Inflammatory macrophage treated with lipopolysaccharide for 1 hour (primary cell): ENCODE results near the gene MITF.

ENCODE experiments used
- DNase-seq, 2 donors: peaks; one replicate each; pipeline ENCODE4 v3.0.0-alpha.2; 2020 to 2022

The MITF gene

DNA sequence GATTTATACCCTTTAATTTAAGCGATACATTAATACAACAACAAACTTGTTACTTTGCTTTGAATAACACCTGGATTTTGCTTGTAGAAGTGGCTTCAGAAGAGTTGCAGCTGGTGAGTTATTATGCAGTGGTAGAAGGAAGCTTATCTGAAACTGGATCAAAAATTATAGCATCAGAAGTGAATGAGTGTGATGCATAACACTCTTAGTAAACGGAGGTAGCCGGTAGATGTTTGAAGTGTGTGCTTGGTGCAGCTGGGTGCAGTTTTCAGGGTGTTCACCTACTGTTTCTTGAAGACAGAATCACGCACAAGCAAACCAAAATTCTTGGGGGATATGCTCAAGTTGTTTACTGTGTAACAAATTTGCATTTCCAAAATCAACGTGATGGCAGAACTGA lies 103.1 kb downstream of the MITF start:
- DNase-seq, result no peak

DNA sequence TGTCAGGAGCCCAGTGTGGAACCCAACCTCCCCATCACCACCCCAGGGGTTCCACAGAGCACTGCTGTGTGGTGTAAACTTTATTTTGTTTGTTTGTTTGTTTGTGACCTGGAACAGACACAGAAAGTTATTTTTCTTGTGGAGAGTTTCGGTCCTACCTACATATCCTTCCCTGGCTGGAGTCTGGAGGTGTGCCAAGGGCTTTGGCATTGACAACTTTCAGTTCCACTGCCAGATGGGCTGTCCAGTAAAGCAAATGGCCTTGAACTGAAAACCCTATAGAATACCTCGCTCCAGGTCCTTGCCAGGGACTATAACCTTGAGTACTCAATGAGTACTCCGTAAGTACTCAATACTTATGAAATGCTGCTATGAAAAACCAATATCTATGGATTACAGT lies 103.5 kb downstream of the MITF start:
- DNase-seq, result no peak

DNA sequence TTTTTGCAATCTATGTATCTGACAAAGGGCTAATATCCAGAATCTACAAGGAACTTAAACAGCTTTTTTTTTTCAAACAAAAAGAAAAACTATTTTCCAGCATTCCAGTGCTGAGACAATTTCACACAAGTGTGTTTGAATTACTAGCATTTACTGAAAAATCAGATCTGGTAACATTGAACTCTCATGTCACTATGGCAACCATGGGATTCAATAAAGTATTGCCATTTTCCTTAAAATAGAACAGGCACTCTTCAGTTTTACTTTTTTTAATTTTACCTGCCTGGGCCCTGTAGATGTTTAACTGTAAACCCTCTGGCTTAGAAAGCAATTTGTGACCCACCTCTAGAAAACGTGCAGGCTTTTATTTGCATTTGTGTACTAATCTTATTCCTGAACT lies 105.4 kb downstream of the MITF start:
- DNase-seq, result no peak

DNA sequence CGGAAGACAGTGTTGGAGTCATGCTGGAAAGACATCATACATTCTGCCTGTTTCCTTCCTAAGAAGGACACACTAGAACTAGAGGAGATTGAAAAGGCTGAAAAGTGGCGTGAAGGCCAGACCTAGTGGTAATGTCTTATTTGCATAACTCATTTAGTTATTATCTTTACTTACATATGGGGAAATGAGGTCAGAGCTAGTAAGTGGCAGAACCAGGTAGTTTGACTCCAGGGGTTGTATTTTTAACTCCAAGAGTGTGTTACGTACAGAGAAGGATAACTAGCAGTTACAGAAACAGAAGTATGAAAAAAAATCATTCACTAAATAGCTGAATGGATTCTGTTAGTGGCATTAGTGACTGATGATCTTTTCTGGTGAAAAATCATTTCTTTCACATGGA lies 108.0 kb downstream of the MITF start:
- no peak for DNase-seq

DNA sequence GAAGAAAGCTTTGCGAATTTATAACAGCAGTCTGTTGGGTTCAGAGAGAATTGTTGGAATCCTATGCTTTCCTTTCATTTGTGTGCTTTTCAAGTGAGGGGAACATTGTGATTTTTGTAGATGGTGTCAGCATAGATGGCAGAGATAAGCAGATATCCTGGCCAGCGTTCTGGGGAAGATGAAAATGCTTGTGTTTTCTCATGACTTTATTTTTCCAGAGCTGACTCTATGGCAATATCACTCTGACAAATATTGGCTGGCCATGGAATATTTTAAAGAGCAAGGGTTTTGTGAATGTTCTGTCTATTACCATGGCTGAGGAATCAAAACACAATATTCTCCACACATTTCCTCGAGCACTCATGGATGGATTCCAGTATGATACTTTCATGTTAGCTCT lies 108.8 kb downstream of the MITF start:
- no peak for DNase-seq

DNA sequence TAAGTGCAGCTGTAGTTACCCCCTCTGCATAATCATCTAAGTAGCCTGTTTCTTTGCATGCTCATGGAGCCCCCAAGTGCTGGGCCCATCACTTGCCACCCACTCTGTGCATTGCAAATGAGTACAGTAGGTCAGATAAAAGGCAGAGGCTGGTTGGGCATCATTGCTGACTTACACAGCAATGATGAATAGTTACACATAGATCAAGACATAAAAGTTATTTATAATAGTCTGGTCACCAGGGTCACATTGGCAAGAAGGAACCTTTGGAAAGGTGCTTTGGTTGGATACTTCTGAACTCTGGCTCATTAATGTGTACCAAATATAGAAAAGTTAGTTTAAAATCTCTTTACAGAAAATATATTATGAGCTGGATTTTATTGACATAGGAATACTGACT lies 111.6 kb downstream of the MITF start:
- no peak for DNase-seq

DNA sequence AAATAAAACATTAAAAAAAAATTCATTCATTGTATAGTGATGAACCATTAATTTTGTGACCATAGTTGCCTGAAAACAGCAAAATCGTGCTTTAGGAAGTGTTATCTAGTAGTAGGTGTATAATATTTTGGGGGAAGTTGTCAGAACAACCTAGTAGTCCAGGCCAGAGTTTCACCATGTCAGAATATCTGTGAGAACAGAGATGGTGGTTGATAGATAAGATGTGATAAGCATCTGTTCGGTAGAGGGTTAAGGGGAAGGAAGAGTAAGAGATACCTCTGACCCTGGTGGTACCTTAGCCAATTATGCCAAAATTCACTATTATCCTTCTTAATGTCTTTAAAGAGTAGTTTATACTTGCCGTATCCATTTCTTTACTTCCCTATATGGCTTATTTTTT lies 113.8 kb downstream of the MITF start:
- no peak for DNase-seq

DNA sequence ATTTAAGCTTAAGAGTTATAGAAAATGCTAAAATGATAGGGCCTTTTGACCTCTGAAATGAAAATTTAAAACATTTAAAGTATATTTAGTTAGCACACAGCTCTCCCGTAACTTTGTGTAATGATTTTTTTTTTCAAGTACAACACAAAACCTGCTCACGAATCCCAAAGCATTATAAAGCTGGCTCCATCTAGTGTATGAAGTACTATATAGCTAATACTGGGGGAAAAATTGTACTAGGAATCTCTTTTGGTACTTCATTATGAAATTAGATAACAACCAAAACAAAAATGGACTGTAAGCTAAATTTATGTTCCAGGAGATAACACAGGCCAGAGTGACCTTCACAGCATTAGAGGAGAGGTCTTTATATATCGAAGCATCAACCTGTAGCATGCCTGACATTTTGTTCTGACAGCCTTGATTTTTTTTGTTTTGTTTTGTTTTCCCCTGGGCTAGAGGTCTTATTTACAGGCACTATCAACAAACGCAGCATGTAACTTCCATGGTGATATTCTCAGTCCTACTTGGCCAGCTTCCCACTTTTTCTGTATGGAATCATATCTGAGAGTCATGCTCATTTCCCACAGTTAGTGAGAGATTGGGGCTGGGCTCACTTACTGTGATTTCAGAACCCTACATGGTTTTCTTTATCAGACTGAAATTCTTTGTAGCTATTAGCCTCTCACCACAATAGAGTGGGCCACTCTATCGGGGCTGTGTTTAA lies 116.3 kb downstream of the MITF start:
- DNase-seq, result peak in 1 of 2 donors; percentile 18

DNA sequence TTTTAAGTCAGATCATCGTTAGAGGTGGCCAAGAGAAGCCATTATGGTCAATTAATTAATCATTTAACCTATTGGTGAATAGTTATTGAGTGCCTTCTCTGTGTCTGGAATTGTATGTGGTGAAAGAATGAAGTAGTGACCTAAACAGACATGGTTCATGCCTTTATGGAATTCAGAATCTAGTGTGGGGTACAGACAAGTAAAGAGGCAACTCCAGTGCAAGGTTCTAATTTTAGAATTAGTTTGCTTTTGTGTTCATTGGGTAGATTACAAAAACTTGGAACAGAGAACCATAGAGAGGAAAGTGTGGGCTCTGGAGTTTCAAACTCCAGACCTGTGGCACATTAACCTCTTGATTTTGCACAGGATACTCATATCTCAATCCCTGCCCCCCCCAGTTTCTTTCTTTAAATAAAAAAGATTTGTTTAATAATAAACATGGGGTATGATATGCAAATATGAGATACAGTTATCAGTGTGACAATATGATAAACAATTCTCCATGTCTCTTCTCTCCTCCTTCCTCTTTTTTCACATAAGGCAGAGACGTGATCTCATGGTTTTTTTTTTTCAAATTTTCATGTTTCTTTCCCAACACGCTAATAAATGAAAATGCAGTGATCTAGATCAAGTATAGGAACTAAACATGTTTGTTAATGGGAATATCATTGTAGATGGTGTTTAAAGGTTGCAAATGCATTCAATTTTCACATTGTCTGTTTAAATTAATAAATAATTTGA lies 117.9 kb downstream of the MITF start:
- DNase-seq, result peak; percentile 57 to 66

DNA sequence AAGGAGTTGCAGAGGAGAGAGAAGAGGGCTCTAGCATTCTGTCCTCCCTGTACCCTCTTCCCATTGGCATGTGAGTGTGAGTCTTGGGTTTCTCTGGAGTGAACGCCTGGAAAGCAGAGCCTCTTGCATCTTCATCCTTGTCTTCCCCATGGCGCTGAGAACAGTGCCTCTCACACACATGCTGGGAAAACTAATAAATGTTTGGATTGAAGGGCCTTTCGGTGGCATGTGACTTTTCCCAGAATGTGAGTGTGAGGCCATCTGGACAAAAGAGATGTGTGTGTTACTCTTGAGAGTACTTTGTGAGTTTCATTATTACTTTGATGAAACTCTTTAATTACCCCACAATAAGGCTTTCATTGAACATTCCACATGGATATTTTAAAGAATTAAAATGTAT lies 122.3 kb downstream of the MITF start:
- no peak for DNase-seq

DNA sequence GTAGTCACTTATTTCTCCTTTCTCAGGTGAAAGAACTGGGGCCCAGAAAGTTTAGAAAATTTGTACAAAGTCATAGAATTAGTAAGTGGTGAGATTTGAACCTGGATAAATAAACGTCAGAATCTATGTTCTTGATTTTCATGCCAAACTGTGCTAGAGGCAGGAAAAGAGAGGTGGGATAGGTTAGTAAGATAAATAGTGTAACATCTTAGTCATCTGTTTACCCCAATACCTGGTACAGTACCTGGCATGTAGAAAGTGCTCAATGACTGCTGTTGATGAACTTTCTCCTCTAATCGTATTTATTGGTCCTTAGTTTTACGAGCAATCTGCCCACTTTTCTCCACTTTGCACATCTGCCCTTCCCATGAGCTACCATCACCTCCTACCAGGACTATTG lies 124.9 kb downstream of the MITF start:
- DNase-seq, result no peak

DNA sequence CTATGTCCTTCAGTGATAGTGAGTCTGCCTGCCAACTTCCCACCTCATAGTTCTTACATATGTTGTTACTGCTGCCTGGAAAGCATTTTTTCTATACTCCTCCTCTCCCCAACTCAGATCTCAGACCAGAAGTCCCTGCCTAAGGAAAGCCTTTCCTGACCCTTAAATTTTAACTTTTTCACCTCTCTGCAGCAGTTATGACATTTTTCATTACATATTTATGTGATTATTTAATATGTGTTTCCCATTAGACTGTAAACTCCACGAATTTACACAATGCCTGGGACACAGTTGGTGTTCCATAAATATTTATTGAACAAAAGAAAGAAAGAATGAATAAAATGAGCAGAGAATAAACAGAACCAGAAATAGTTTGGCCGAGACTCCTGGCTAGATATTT lies 125.5 kb downstream of the MITF start:
- no peak for DNase-seq

DNA sequence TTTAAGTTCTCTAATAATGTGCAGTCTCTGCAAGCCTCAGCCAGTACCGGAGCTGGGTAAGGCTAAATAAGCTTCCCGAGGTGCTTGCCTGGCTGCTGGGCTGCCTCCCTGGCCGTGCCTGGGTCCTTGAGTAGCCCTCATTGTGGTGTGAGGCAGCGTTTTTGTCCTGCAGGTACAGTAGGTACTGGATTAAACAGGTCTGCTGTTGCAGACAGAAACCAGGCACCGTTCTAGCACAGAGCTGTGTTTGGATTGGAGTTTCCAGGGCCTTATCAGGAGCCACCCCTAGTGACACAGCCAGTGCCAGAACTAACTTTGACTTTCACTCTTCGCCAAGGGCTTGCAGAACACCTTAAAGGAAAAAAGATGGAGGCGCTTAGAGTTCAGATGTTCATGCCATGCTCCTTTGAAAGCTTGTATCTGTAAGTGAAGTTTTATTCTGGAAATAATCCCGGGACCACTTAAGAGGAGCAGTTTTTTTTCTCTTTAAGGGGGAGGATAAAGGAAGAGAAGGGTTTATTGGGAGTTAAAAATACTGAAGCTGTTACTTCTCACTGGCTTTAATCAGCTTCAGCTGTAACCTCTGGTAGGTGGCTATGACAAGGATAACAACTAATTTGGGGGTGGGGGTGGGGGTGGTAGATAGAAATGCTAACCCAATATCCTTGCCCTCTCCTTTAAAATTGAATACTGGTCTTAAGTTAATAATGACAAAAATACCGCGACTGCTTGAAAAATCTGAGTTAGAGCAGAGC lies 126.8 kb downstream of the MITF start:
- no peak for DNase-seq

DNA sequence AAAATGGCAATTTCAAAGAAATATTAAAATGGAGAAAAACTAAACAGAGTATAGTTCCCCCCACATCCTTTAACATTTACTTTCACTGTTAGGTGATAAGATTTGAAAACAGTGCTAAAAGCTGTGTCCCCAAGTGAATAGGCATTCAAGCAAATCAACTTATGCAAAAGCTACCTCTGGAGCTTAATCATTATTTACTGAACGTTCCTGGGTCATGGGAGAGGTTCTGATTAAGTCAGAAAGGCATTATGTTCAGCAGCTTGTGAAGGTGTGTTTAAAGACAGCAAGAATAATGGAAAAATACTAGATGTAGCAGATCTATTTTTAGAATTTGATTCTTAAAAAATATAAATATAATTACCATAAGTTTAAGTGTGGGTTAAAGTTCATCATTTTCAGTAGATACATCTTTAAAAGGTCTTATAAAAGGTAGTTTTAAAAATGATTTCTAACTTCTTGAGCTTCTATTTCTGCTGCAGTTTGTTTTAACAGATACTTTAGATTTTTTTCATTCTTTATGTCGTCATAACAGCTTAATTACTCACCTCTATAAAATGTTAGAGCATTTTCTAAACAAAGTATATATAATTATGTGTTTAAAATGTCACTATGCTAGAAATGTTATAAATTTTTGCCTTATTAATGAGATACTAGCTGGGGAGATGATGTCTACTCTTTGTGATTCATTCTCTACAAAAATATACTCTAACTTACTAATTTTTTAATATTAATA lies 127.9 kb downstream of the MITF start:
- DNase-seq, result no peak

DNA sequence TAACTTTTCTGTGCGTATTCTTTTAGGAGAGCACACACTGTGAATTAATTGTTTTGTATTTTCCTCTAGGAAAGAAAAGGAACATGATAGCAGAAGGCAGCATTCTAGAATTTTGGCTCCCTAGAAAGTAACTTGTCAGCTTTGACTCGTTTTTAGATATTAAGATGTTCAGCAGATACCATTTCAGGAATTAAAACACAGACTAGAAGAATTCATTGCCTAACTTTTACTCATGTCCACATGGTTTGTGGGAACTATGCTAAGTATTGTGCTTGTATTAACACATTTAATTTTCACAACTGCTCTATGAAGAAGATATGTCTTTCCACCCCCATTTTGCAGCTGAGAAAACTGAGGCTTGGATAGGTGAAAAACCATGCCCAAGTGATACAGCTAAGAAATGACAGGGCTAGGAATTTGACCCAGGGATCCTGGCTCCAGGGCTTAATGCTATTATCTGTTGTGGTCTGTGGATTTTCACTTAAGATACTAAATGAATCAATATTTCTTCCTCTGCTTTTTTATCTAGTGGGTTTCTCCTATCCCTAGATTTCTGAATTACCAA lies 128.8 kb downstream of the MITF start:
- no peak for DNase-seq

DNA sequence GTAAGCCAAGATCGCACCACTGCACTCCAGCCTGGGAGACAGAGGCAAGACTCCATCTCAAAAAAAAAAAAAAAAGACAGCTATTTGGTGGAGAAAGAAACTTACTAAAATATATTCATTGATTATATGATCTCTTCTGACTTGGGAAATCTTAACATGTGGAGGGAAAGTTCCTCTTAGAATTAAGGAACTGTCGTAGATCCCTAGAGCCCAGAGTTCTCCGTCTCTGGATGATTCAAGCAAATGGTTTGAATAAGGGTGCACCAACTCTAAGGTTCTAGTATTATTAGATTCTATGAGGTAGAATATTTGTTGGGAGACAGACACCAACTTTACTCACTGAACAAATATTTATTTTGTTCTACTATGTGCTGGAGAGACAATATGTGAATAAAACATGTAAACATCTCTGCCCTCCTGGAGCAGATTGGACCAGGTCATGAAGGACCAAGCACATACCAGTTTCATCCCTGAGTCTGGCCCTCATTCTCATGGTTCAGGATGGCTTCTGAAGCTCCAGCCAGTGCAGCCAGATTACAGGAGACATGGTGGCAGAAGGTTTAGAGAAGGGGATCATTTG lies 129.7 kb downstream of the MITF start:
- peak; percentile 13 to 35 for DNase-seq

DNA sequence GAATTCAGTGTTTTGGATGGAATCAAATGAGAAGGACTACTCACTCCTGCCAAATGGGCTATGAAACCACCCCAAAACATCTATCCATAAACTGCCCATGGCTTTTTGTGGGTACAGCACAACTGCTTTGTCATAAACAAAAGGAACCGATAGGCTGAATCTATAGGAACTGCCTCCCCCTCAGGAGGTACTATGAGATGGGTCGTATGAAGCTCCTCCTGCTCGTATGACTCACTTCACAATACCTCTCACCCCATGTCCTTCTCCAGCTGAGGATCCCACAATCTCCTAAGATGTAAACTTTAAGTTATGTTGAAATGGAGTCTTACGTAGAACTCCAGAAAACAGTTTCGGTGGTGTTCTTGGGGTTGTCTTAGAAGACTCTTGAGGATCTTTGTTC lies 130.4 kb downstream of the MITF start:
- DNase-seq, result peak in 1 of 2 donors; percentile 39

DNA sequence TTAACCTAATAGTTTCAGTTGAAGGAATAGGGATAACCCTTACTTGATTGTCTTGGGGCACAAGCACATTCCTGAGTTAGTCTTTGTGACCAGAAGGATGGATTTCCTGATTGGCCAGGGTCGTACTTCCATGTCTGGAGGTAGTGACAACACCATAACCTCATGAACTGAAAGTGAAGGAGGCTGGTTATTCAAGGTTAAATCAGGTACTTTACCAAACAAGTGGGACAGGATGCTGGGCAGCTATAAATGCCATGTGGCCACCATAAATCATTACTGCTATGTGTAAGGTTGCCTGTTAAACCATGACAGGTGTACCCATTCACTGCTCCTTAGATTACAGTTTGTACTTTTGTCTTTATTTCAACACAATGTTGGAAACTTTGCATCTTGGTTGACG lies 132.0 kb downstream of the MITF start:
- no peak for DNase-seq

DNA sequence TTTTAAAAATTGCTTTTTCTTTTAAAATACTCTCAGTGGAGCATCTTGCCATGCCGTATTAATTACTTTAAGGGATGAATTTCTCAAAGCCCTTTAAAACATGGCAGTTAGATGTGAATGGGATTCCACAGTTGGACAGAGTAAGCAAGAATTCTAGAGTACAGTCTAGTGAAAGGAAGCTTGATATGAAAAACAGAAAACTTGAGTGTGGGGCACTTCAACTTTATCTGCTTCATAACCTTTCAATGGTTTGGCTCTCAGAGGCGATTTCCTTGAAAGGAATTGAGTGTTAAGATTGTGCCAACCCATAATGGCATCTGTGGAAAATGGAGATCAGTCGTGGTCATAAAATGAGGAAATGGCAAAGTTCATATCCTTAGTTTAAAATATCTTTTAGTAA lies 132.6 kb downstream of the MITF start:
- DNase-seq, result no peak

DNA sequence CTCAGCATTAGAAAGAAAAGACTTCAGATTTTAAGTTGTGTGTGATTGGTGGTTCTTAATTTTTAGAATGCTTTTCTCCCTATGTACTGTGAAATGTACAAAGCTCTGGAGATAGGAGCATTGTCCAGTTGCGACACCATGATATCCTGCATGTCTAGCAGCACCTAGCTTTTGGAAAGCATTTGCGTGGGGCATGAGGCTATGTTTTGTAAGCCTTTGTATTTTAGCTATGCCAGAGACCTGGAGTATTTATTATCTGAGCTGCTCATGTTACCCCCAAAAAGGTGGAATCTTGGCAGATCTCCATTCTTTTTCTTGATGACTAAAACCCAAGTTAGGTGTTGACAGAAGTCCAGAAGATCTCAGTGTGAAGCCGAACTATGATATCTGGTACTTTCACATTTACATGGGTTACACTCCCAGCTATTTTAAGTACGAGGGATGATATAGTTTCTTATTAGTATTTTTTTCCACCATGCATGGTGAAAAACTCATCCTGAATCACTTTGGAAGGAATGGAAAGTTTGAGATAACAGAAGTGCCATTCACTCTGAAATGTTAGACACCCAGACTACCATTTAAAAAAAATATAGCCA lies 133.6 kb downstream of the MITF start:
- no peak for DNase-seq

DNA sequence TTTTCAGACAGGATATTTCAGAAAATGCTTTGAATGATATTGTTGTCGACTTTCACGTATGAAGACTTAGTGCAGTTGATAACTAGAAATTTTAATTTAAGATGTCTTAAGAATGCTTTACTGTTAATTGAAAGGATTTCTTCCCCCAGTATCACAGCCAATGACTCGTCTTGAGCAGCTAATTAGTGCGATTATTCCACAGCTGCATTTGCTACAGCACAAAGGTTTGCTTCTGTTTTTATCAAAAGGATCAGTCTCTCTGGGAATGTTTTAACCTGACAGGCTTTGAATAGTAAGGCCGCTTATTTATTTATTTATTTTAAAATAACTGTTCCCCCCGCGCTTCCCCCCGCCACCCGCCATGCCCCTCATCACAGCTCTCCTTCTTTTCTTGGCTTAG lies 136.8 kb downstream of the MITF start:
- DNase-seq, result no peak

DNA sequence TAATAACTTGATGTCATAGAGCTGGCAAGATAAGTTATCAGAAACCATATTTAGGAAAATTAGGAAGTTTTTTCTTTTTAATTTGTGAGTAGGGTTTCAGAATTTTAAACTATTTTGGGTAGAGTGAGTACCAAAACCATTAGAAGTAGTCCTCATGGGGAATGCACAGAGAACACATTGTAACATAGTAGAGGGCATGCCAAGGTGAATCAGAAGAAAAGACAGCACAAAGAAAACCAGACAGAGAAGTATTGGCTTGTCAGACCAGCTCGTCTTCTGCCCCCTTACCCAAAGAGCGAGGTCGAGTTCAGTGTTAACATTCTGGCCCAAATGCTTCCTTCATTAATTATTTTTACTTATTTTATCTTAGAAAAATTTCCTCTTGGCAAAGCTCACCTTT lies 139.0 kb downstream of the MITF start:
- no peak for DNase-seq
